ENCODE data around the gene TOR1AIP1. TPM values are rescaled to one million over a fixed set of nuclear protein-coding genes. Genes with fewer than 3 reads are reported as not detected.
A peak's percentile ranks its signal among the peaks of the same experiment; 100 is the strongest.

The TOR1AIP1 gene
- polyA plus RNA-seq, 1 donor: 26.0 TPM

DNA sequence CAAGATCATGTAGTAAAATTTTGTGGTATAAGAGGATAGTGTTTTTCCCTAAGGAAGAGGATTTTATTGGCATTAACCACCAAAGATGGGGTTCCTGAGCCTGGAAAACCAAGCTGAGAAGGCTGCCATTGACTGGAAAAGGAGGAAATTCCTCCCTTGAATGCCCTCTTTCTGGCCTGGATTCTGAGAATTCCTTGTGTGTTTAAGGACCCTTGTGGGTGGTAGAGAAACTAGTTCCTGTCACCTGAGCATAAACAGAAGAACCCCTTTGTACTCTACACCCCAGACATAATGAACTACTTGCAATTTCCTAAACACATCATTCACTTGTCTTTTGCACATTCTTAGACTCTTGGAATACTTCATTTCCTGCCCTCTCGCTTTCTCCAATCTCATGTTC is 39.4 kb downstream of the TOR1AIP1 start:
- Histone ChIP-seq H3K4me1 (ENCODE audit: control insufficient read depth, insufficient read depth, low read length) (no peaks in the 10 kb centered on the region), H3K36me3 (ENCODE audit: control insufficient read depth, insufficient read depth, low read length) (peaks cover 24% of the 10 kb centered on the region), H3K27me3 (ENCODE audit: control insufficient read depth, insufficient read depth, low read length) (no peaks in the 10 kb centered on the region), H3K4me3 (ENCODE audit: low read length) (no peak overlapping the region), H3K27ac (ENCODE audit: low read length) (no peak overlapping the region), H3K9me3 (ENCODE audit: control insufficient read depth, low read depth, low read length) (no peaks in the 10 kb centered on the region)
- DNase-seq: no peak
- 83% methylated on average over 1 of the region's 1 CpG for WGBS (ENCODE audit: insufficient coverage, low lambda C conversion rate)

DNA sequence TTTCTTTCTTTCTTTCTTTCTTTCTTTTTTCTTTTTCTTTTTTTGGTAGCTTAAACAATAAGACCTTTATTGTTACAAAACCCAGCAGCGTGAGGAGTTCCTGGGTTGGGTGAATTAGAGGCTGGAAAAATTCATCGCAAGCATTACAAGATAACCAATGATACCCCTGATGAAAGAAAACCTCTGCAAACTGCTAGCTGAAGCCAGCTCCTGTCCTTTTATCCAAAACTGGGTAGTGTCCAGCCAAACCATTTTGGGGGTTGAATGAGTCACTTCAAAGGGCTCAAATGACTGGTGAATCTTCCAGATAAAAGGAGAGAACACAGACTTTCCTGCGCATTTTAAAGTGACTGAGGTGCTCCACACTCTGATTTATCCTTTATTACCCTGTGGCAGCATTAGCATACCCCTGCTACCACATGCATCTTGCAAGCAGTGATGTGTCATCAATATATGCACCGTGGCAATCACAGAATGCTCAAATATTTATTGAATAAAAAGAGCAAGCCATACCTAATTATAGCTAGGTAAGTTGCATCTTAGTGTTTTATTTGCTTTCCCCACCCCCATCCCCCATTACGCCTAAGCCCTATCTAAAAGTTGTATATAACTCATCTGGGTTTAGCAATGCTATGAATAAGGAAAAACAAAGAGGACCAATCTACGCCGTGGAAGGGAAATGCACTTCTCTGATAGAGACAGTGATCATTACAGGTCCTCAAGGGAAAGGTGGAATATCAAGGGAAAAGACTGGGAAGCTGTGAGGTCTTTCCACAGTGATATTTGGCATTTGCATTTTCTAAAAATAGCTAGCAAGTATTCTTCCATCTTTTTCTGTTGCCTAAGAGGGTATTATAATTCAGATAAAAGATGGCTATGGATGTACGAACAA is 40.1 kb downstream of the TOR1AIP1 start:
- DNase-seq: no peak
- Histone ChIP-seq H3K9me3 (ENCODE audit: control insufficient read depth, low read depth, low read length) (no peaks in the 10 kb centered on the region), H3K4me1 (ENCODE audit: control insufficient read depth, insufficient read depth, low read length) (no peaks in the 10 kb centered on the region), H3K4me3 (ENCODE audit: low read length) (no peak overlapping the region), H3K36me3 (ENCODE audit: control insufficient read depth, insufficient read depth, low read length) (peaks cover 21% of the 10 kb centered on the region), H3K27me3 (ENCODE audit: control insufficient read depth, insufficient read depth, low read length) (no peaks in the 10 kb centered on the region), H3K27ac (ENCODE audit: low read length) (no peak overlapping the region)
- WGBS (ENCODE audit: insufficient coverage, low lambda C conversion rate): 89% methylated on average over 3 of the region's 8 CpGs

DNA sequence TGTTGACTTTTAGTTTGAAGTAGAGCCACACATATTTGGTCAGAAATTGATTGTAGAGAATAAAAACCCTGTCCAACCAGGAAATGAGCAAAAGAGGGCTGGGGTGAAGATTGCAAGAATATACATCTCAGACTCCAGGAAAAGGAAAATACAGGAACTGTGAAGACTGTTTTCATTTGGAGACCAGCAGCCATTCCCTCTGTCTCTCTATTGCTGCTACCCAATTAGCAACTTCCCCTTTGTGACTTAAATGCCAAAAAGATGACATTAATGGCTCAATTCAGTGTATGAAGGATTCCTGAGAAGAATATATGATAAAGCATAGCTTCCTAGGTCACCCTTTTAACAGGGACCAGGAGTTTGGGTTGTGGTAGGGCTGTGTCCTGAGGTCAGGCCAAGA is 40.9 kb downstream of the TOR1AIP1 start:
- Histone ChIP-seq H3K36me3 (ENCODE audit: control insufficient read depth, insufficient read depth, low read length) (peaks cover 13% of the 10 kb centered on the region), H3K27me3 (ENCODE audit: control insufficient read depth, insufficient read depth, low read length) (no peaks in the 10 kb centered on the region), H3K4me3 (ENCODE audit: low read length) (no peak overlapping the region), H3K27ac (ENCODE audit: low read length) (no peak overlapping the region), H3K4me1 (ENCODE audit: control insufficient read depth, insufficient read depth, low read length) (peaks cover 3% of the 10 kb centered on the region), H3K9me3 (ENCODE audit: control insufficient read depth, low read depth, low read length) (no peaks in the 10 kb centered on the region)
- DNase-seq: no peak

DNA sequence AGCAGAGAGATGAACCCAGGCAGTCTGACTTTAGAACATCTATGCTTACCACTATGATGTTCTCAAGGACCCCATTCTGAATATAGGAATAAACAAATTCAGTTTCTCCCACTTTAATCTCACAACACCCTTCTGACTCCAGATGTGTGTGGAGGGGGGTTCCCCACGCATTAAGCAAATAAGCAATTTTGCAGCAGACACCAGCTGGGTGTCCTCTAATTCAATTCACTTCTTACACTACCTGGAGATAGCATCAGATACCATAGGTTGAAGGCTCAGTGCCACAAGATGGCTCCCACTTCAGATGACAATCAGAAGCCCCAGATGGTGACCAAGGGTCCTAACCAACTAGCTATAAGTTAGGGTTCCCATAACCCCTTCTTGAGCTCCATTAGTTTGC is 42.2 kb downstream of the TOR1AIP1 start:
- no peaks in the 10 kb centered on the region for H3K27me3 ChIP-seq (ENCODE audit: control insufficient read depth, insufficient read depth, low read length)
- no peaks in the 10 kb centered on the region for H3K9me3 ChIP-seq (ENCODE audit: control insufficient read depth, low read depth, low read length)
- no peak for DNase-seq
- H3K4me1 ChIP-seq (ENCODE audit: control insufficient read depth, insufficient read depth, low read length): peaks cover 6% of the 10 kb centered on the region
- no peak overlapping the region for H3K4me3 ChIP-seq (ENCODE audit: low read length)
- no CpG with 5 or more reads among the region's 1 CpG for WGBS (ENCODE audit: insufficient coverage, low lambda C conversion rate)
- H3K36me3 ChIP-seq (ENCODE audit: control insufficient read depth, insufficient read depth, low read length): peaks cover 4% of the 10 kb centered on the region
- H3K27ac ChIP-seq (ENCODE audit: low read length): no peak overlapping the region

DNA sequence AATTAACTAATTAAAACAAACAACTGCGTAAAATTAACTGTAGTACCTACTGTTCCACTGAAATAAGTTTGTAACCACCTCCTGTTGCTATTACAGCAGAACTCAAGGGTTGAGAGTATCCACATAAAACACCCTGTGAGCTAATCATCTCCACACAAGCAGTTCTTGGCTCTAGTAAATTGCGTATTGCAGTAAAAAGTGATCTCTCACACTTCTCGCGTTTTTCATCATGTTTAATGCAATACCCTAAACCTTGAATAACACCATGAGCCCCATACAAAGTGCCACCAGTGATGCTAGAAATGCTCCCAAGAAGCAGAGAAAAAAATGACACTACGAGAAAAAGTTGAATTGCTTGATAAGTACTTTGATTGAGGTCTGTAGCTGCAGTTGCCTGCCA is 43.2 kb downstream of the TOR1AIP1 start:
- DNase-seq: no peak
- no peaks in the 10 kb centered on the region for H3K9me3 ChIP-seq (ENCODE audit: control insufficient read depth, low read depth, low read length)
- H3K27ac ChIP-seq (ENCODE audit: low read length): no peak overlapping the region
- WGBS (ENCODE audit: insufficient coverage, low lambda C conversion rate): 80% methylated on average over 2 of the region's 5 CpGs
- no peaks in the 10 kb centered on the region for H3K27me3 ChIP-seq (ENCODE audit: control insufficient read depth, insufficient read depth, low read length)
- H3K36me3 ChIP-seq (ENCODE audit: control insufficient read depth, insufficient read depth, low read length): peaks cover 3% of the 10 kb centered on the region
- H3K4me1 ChIP-seq (ENCODE audit: control insufficient read depth, insufficient read depth, low read length): peaks cover 6% of the 10 kb centered on the region
- H3K4me3 ChIP-seq (ENCODE audit: low read length): no peak overlapping the region

DNA sequence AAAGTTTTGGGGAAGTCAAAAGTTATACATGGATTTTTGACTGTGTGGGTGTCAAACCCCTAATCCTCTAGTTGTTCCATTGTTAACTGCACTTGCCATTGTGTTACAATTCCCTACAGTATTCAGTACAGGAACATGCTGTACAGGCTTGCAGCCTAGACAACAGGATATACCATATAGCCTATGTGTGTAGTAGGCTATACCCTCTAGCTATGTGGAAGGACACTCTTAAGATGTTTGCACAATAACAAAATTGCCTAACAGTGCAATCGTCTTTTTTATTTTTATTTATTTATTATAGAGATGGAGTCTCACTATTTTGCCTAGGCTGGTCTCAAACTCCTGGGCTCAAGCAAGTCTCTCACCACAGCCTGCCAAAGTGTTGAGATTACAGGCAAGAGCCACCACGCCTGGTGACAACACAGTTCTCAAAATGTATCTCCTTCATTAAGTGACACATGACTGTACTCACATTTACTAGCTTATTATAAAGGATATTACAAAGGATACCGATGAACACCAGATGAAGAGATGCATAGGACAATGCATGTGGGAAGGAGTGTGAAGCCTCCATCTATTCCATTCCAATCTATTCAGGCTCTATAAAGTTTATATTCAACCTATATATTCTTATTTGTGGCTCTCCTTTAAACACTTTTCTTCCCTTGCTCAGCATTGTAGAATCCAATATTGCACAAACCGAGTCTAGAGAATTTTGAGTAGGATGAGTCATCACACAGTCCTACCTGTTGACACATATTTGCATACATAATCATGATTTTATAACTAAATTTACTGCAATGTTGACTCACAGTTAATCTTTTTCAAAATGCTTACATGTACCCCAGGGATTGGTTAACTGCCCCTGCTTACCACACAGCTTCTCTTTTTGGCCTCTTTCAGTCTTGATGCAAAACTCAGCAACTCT is 44.1 kb downstream of the TOR1AIP1 start:
- Histone ChIP-seq H3K27ac (ENCODE audit: low read length) (peak overlapping the region; percentile 5), H3K4me1 (ENCODE audit: control insufficient read depth, insufficient read depth, low read length) (peaks cover 7% of the 10 kb centered on the region), H3K4me3 (ENCODE audit: low read length) (no peak overlapping the region), H3K9me3 (ENCODE audit: control insufficient read depth, low read depth, low read length) (no peaks in the 10 kb centered on the region), H3K36me3 (ENCODE audit: control insufficient read depth, insufficient read depth, low read length) (peaks cover 3% of the 10 kb centered on the region), H3K27me3 (ENCODE audit: control insufficient read depth, insufficient read depth, low read length) (no peaks in the 10 kb centered on the region)
- 92% methylated on average over 2 of the region's 4 CpGs for whole genome bisulfite sequencing (ENCODE audit: insufficient coverage, low lambda C conversion rate)
- DNase-seq: no peak

DNA sequence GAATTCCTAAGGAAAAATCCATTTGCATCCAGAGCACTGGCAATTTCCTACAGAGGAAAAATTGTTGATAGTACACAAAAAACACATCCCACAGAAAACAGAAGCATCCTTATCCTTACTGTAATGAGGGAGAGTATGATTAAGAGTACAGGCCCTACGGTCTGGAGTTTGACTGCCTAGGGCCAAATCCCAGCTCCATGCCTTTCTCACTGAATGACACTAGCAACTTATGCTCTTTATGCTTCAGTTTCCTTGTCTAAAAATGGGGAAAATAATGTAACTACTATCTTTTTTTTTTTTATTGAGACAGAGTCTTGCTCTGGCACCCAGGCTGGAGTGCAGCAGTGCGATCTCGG is 44.7 kb downstream of the TOR1AIP1 start:
- DNase-seq: no peak
- no peaks in the 10 kb centered on the region for H3K36me3 ChIP-seq (ENCODE audit: control insufficient read depth, insufficient read depth, low read length)
- no peak overlapping the region for H3K4me3 ChIP-seq (ENCODE audit: low read length)
- no peak overlapping the region for H3K27ac ChIP-seq (ENCODE audit: low read length)
- peaks cover 13% of the 10 kb centered on the region for H3K4me1 ChIP-seq (ENCODE audit: control insufficient read depth, insufficient read depth, low read length)
- no CpG with 5 or more reads among the region's 3 CpGs for WGBS (ENCODE audit: insufficient coverage, low lambda C conversion rate)
- no peaks in the 10 kb centered on the region for H3K27me3 ChIP-seq (ENCODE audit: control insufficient read depth, insufficient read depth, low read length)
- no peaks in the 10 kb centered on the region for H3K9me3 ChIP-seq (ENCODE audit: control insufficient read depth, low read depth, low read length)

DNA sequence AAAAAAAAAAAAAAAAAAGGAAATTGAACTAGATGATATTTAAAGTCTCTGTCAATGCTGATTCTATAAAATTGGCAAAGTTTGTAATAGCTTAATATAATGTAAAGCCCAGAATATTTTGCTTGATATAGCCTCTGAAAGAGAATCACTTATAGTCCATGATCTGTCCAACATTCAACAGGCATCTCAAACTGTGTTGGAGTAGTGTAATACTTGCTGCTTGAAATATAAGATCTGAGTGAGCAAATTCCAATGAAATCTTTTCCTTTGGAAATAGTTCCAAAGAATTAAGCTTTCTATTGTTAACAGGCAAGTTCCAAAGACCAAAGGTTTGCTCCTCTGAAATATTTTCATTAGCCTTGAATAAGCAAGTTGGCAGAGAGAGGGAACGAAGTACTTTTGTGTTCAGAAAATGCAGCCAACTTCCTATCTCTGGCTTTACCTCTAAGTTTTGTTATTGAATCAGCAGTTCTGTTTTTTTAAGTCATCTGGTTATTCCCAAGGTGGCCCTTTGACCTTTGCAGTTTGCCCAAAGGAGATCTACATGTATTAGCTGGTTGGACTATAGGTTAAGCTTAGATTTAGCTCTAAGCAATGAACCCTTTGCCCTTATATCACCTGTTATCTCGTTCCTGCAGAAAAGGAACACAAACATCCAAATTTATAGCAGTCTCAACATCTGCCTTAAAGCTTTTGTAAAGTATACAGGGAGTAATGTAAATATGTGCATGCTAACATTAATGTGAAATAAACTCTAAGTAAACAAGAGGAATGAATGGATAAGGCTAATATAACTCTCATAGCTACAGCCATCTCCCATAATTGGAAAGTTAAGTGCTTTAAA is 48.1 kb downstream of the TOR1AIP1 start:
- H3K4me1 ChIP-seq (ENCODE audit: control insufficient read depth, insufficient read depth, low read length): peaks cover 15% of the 10 kb centered on the region
- no peaks in the 10 kb centered on the region for H3K9me3 ChIP-seq (ENCODE audit: control insufficient read depth, low read depth, low read length)
- no peaks in the 10 kb centered on the region for H3K36me3 ChIP-seq (ENCODE audit: control insufficient read depth, insufficient read depth, low read length)
- peak; percentile 56 to 84 for DNase-seq
- no peaks in the 10 kb centered on the region for H3K27me3 ChIP-seq (ENCODE audit: control insufficient read depth, insufficient read depth, low read length)
- no peak overlapping the region for H3K4me3 ChIP-seq (ENCODE audit: low read length)
- WGBS (ENCODE audit: insufficient coverage, low lambda C conversion rate): no CpG with 5 or more reads among the region's 2 CpGs
- H3K27ac ChIP-seq (ENCODE audit: low read length): peak overlapping the region; percentile 59

DNA sequence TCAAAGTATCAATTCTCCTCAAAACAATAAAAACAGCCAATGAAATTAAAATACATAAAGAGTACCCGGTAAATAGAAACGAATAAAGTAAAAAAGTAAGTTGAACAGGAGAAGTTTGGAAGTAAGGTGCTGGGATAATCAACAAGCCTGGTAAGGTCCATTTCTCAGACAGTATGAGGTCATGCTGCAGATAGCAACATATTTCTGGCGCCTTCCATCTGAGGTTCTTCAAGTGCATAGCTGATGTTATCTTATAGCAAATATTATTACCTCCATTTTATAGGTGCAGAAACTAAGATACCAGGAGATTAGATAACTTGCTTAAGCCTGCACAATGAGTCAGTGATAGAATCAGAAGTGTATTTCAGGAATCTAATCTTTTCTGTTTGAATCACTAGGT is 48.8 kb downstream of the TOR1AIP1 start:
- DNase-seq: peak; percentile 44 to 60
- Histone ChIP-seq H3K9me3 (ENCODE audit: control insufficient read depth, low read depth, low read length) (no peaks in the 10 kb centered on the region), H3K4me3 (ENCODE audit: low read length) (no peak overlapping the region), H3K27me3 (ENCODE audit: control insufficient read depth, insufficient read depth, low read length) (no peaks in the 10 kb centered on the region), H3K27ac (ENCODE audit: low read length) (peak overlapping the region; percentile 59), H3K4me1 (ENCODE audit: control insufficient read depth, insufficient read depth, low read length) (peaks cover 15% of the 10 kb centered on the region), H3K36me3 (ENCODE audit: control insufficient read depth, insufficient read depth, low read length) (no peaks in the 10 kb centered on the region)
- WGBS (ENCODE audit: insufficient coverage, low lambda C conversion rate): no CpG with 5 or more reads among the region's 3 CpGs

DNA sequence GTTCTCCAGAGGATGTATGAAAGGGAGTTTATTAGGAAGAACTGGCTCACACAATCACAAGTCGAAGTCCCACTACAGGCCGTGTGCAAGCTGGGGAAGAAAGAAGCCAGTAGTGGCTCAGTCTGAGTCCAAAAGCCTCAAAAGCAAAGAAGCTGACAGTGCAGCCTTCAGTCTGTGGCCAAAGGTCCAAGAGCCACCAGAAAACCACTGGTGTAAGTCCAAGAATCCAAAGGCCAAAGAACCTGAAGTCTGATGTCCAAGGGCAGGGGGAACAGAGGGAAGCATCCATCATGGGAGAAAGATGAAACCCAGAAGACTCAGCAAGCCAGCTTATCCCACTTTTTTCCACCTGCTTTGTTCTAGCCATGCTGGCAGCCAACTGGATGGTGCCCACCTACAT is 51.1 kb downstream of the TOR1AIP1 start:
- no peaks in the 10 kb centered on the region for H3K36me3 ChIP-seq (ENCODE audit: control insufficient read depth, insufficient read depth, low read length)
- no peaks in the 10 kb centered on the region for H3K27me3 ChIP-seq (ENCODE audit: control insufficient read depth, insufficient read depth, low read length)
- no peak overlapping the region for H3K27ac ChIP-seq (ENCODE audit: low read length)
- H3K4me3 ChIP-seq (ENCODE audit: low read length): no peak overlapping the region
- DNase-seq: peak in 1 of 2 donors; percentile 36
- no peaks in the 10 kb centered on the region for H3K9me3 ChIP-seq (ENCODE audit: control insufficient read depth, low read depth, low read length)
- no CpG with 5 or more reads among the region's 2 CpGs for WGBS (ENCODE audit: insufficient coverage, low lambda C conversion rate)
- peaks cover 10% of the 10 kb centered on the region for H3K4me1 ChIP-seq (ENCODE audit: control insufficient read depth, insufficient read depth, low read length)
